HG03354 (cell line): ENCODE results near the gene TMEM60.
A peak's percentile ranks its signal among the peaks of the same experiment; 100 is the strongest.
"Not testable (repeated sequence)": the region's sequence is repeated elsewhere in the genome, so short reads cannot be mapped to it uniquely, and the experiment has no call there.

Source experiments
- ATAC-seq: cut with Tn5 transposase; IDR thresholded peaks from one replicate; pipeline ENCODE4 v1.9.1; 2021; ENCODE audit warnings: mild to moderate bottlenecking; ENCODE audit not compliant: unreplicated experiment, poor library complexity, severe bottlenecking

Gene TMEM60

GRCh38 chr7:77813180-77813579 lies 14.9 kb upstream of the TMEM60 start:
- no peak for ATAC-seq

GRCh38 chr7:77812290-77812685 lies 14.1 kb upstream of the TMEM60 start:
- no peak for ATAC-seq

- ATAC-seq, result no peak
Measured at GRCh38 chr7:77811516-77812289, 13.5 kb upstream of the TMEM60 start.

- ATAC-seq, result no peak
Measured at GRCh38 chr7:77808517-77808916, 10.3 kb upstream of the TMEM60 start.

GRCh38 chr7:77806425-77806824 lies 8.2 kb upstream of the TMEM60 start:
- no peak for ATAC-seq

DNA sequence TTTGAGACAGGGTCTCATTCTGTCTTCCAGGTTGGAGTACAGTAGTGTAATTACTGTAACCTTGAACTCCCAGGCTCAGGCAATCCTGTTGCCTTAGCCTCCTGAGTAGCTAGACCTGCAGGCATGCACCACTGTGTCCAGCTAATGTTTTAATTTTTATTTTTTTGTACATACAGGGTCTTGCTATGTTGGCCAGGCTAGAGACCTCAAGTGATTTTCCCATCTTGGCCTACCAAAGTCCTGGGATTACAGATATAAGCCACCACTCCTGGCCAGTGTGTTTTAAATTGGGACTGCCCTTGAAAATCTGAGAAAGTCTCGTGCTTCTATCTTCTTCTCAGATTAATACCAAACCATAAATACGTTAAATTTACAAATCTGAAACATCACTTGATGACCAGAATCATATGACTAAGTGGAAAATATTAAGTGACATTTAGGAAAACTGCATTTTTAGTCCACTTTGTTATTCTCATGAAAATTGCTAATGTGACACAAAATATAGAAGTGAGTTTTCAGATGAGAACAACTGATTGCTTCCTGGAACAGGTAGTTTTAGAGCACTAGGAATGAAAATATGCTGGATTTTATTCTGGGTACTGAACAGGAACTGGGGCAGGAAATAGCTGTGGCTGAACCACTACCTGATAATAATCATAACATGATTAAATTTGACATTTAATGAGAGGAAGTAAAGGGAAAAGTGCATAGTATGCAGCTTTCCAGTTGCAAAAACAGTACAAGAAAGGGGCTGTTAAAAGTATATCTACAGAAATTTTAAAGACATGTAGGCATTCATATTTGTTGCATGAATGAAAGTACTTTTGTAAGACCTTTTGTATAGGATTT lies 4.5 kb upstream of the TMEM60 start:
- no peak for ATAC-seq

- no peak for ATAC-seq
Measured at GRCh38 chr7:77800730-77801129, 2.5 kb upstream of the TMEM60 start.

GRCh38 chr7:77800158-77800557 lies 1.9 kb upstream of the TMEM60 start:
- no peak for ATAC-seq

GRCh38 chr7:77799078-77799964 lies 1.1 kb upstream of the TMEM60 start:
- ATAC-seq, result peak; percentile 11

DNA sequence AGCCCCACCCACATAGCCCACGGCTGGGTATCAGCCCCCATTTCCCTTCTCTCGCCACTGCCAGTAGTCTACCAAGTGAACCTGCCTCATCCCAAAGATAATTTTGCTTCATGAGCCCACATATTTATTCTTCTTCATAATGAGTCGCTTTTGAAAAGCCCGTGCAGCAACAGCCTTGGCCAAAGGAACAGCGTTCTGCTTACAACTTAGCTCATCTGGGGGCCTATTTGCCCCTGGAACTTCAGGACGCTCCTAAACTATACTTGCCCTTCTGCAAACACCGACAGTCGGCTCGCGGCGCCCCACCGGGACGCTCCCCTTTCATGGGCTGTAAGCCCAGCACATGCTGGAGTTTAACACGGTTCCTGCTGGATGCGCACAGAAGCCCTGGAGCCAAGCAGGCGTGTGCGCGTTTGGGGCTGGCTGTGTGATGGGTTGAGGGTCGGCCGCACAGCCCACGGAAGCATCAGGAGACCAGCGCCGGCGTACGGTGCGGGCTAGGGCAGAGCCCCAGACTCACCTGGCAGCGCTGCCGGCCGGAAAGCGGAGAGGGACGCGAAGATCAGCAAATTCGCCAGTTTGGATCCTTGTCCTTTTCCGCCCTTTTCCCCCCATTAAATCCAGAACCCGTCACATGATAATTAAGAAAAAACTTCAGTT lies 370 bp downstream of the TMEM60 start:
- peak; percentile 43 for ATAC-seq

GRCh38 chr7:77796960-77797359 lies 1.3 kb downstream of the TMEM60 start:
- ATAC-seq, result no peak

GRCh38 chr7:77796109-77796508 lies 2.1 kb downstream of the TMEM60 start:
- no peak for ATAC-seq

- no peak for ATAC-seq
Measured at GRCh38 chr7:77794000-77794399, 4.2 kb downstream of the TMEM60 start.

DNA sequence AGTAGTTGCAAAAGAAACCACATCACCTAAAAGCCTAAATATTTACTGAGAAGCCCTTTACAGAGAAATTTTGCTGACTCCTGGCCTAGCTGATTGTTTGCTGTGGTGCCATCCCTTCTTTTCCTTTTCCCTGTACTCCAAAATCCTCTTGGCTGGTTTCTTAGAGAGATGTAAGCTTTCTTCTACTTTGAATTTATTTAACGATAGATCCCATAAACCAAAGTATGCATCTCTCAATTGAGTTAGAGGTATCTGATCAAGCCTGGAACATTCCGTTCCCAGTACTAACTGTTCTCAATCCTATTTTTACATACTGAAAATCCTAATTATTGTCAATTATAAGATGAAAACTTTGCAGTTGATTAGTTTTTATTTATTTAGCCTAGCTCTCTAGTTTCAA lies 6.3 kb downstream of the TMEM60 start:
- no peak for ATAC-seq

- ATAC-seq, result no peak
Measured at GRCh38 chr7:77791336-77791735, 6.9 kb downstream of the TMEM60 start.

GRCh38 chr7:77788327-77788902 lies 9.8 kb downstream of the TMEM60 start:
- peak; percentile 53 for ATAC-seq

- ATAC-seq, result no peak
Measured at GRCh38 chr7:77786741-77787140, 11.5 kb downstream of the TMEM60 start.

GRCh38 chr7:77786018-77786417 lies 12.2 kb downstream of the TMEM60 start:
- no peak for ATAC-seq

DNA sequence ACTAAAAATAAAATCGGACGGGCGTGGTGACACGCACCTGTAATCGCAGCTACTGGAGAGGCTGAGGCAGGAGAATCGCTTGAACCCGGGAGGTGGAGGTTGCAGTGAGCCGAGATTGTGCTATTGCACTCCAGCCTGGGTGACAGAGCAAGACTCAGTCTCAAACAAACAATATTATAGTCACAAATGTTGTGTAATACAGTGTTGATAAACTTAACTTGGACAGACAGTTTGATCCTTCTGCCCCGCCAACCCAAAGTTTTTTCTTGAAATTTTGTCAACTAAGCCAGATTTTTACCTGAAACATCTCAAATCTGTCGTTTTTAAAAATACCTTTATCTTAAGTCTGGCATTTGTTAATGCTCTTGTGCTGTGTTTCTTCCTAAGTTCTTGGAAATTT lies 13.8 kb downstream of the TMEM60 start:
- ATAC-seq, result not testable (repeated sequence)
